AG10803 (cell line): ENCODE data around the gene AFF3.

Experiments
- DNase-seq: peaks from one replicate; pipeline ENCODE4 v3.0.0; 2010; ENCODE audit warnings: low read depth
- H3K4me3 ChIP-seq: 2 replicates; pipeline ENCODE4 v1.5.1; 2011; ENCODE audit warnings: mild to moderate bottlenecking, low read length, control low read depth
- CTCF ChIP-seq: conservative IDR thresholded peaks from 2 replicates; pipeline ENCODE4 v1.5.1; 2011; ENCODE audit warnings: mild to moderate bottlenecking, low read length, control low read depth, inconsistent platforms

AFF3 gene

GRCh38 chr2:99623035-99623434, 519.4 kb downstream of the AFF3 start:
- H3K4me3 ChIP-seq: no peak overlapping the region
- no peak for DNase-seq
- TF ChIP-seq CTCF: no peak

- no peak for TF ChIP-seq CTCF
- no peak overlapping the region for H3K4me3 ChIP-seq
- no peak for DNase-seq
Observed at GRCh38 chr2:99622534-99622933, 519.9 kb downstream of the AFF3 start.

GRCh38 chr2:99621774-99622173, 520.6 kb downstream of the AFF3 start:
- no peak for DNase-seq
- no peak for TF ChIP-seq CTCF
- H3K4me3 ChIP-seq: no peak overlapping the region

GRCh38 chr2:99621106-99621505, 521.3 kb downstream of the AFF3 start:
- no peak for TF ChIP-seq CTCF
- no peak for DNase-seq
- H3K4me3 ChIP-seq: no peak overlapping the region

GRCh38 chr2:99619151-99619550, 523.2 kb downstream of the AFF3 start:
- TF ChIP-seq CTCF: no peak
- no peak overlapping the region for H3K4me3 ChIP-seq
- DNase-seq: no peak

- no peak for DNase-seq
- no peak overlapping the region for H3K4me3 ChIP-seq
- no peak for TF ChIP-seq CTCF
Observed at GRCh38 chr2:99618579-99619097, 523.8 kb downstream of the AFF3 start.

GRCh38 chr2:99617811-99618210, 524.6 kb downstream of the AFF3 start:
- no peak for TF ChIP-seq CTCF
- no peak for DNase-seq
- no peak overlapping the region for H3K4me3 ChIP-seq
